PC-9 (cell line): ENCODE results near the gene FICD. TPM values are rescaled to one million over a fixed set of nuclear protein-coding genes. Genes with fewer than 3 reads are reported as not detected.
A peak's percentile ranks its signal among the peaks of the same experiment; 100 is the strongest.

ENCODE experiments used
- BruUV-seq: library from RNA; stranded (reverse); fragments of 400-500 nt; replicated peaks from 2 replicates; lab custom pipeline; 2021; lab: Mats Ljungman, UMichigan
- CTCF ChIA-PET: fragments of 300-600 bp; sonication (Branson Sonifier 250); formaldehyde crosslinking; loops from one replicate; lab custom pipeline; 2022; ENCODE audit warnings: antibody characterized with exemption; lab: Charles Lee
- POLR2A ChIA-PET: fragments of 300-600 bp; sonication (Branson Sonifier 250); formaldehyde crosslinking; loops from one replicate; lab custom pipeline; 2022; ENCODE audit warnings: antibody characterized with exemption; ENCODE audit not compliant: unreplicated experiment; lab: Charles Lee
- DNase-seq, 2 experiments: peaks; one replicate each; pipeline versions ENCODE4 v3.0.0 to v3.0.0-alpha.2; 2015 to 2022; ENCODE audit warnings: mixed read lengths in 1 of 2
- H2AFZ ChIP-seq: fragments of 200-600 bp; sonication (generic); 2 replicates; pipeline ENCODE4 v1.8.1; 2017; ENCODE audit warnings: antibody characterized with exemption
- H3F3A ChIP-seq: fragments of 200-600 bp; sonication (generic); 2 replicates; pipeline ENCODE4 v1.8.1; 2017; ENCODE audit warnings: antibody characterized with exemption, mild to moderate bottlenecking, low read depth; ENCODE audit not compliant: insufficient read depth
- H3K27ac ChIP-seq: fragments of 200-600 bp; sonication (generic); 2 replicates; pipeline ENCODE4 v1.6.1; 2016; ENCODE audit warnings: mixed run types
- H3K27me3 ChIP-seq: fragments of 200-600 bp; sonication (generic); 2 replicates; pipeline ENCODE4 v1.6.1; 2016; ENCODE audit warnings: low read depth, mixed run types; ENCODE audit not compliant: insufficient read depth
- H3K36me3 ChIP-seq: fragments of 200-600 bp; sonication (generic); 2 replicates; pipeline ENCODE4 v1.6.1; 2016; ENCODE audit warnings: low read depth, mixed run types
- H3K4me1 ChIP-seq: fragments of 200-600 bp; sonication (generic); replicated peaks from 2 replicates; pipeline ENCODE4 v1.6.1; 2016; ENCODE audit warnings: mixed run types; ENCODE audit not compliant: insufficient read depth
- H3K4me2 ChIP-seq: fragments of 200-600 bp; sonication (generic); 2 replicates; pipeline ENCODE4 v1.6.1; 2017; ENCODE audit warnings: mixed run types
- H3K4me3 ChIP-seq: fragments of 200-600 bp; sonication (generic); 2 replicates; pipeline ENCODE4 v1.6.1; 2016; ENCODE audit warnings: mixed run types
- H3K79me2 ChIP-seq: fragments of 200-600 bp; sonication (generic); 2 replicates; pipeline ENCODE4 v1.6.1; 2017; ENCODE audit warnings: low read depth, mixed run types
- H3K9me2 ChIP-seq: fragments of 200-600 bp; sonication (generic); 2 replicates; pipeline ENCODE4 v1.8.1; 2017; ENCODE audit warnings: mild to moderate bottlenecking; ENCODE audit not compliant: insufficient read depth
- H3K9me3 ChIP-seq: fragments of 200-600 bp; sonication (generic); 2 replicates; pipeline ENCODE4 v1.8.1; 2016; ENCODE audit warnings: low read depth; ENCODE audit not compliant: insufficient read depth
- H4K20me1 ChIP-seq: fragments of 200-600 bp; sonication (generic); 2 replicates; pipeline ENCODE4 v1.8.1; 2017; ENCODE audit not compliant: insufficient read depth
- CTCF ChIP-seq: fragments of 200-600 bp; sonication (generic); conservative IDR thresholded peaks from 2 replicates; pipeline ENCODE4 v1.6.1; 2017; ENCODE audit warnings: mixed run types, antibody characterized with exemption, mild to moderate bottlenecking, moderate library complexity
- EZH2 ChIP-seq: fragments of 200-600 bp; sonication (generic); IDR thresholded peaks from 2 replicates; pipeline ENCODE4 v1.8.0; 2017; ENCODE audit warnings: antibody characterized with exemption, low read depth
- intact Hi-C: fragments of 100-400 bp; cut with micrococcal nuclease; formaldehyde crosslinking; loops from one replicate; pipeline ENCODE4 v1.10.0; 2022; ENCODE audit not compliant: unreplicated experiment
- total RNA-seq: library from RNA; stranded (reverse); gene quantifications from 2 replicates; pipeline ENCODE4 v1.2.3, GENCODE V29; 2021

The FICD gene
- total RNA-seq, 1 experiment from 2014 or later: 1.9 TPM

GRCh38 chr12:108564724-108565123, 49.6 kb downstream of the FICD start:
- no peaks in the 10 kb centered on the region for H3K9me3 ChIP-seq
- POLR2A ChIA-PET: interaction anchor here (0.6 kb wide), 1 partner anchor 131 kb away, joined by 5 read pairs; no protein-coding TSS in a partner anchor
- DNase-seq: no peak
- no peaks in the 10 kb centered on the region for H3K9me2 ChIP-seq
- CTCF ChIA-PET: interaction anchor here (0.6 to 0.7 kb wide), 2 partner anchors 166 to 651 kb away, joined by 3 read pairs; no protein-coding TSS in a partner anchor
- peaks cover 33% of the 10 kb centered on the region for H3K79me2 ChIP-seq
- H3K27me3 ChIP-seq: no peaks in the 10 kb centered on the region
- H4K20me1 ChIP-seq: peaks cover 5% of the 10 kb centered on the region
- no peak overlapping the region for H3K4me2 ChIP-seq
- peaks cover 31% of the 10 kb centered on the region for H3K36me3 ChIP-seq
- BruUV-seq: no TSS peak
- H3K4me3 ChIP-seq: no peak overlapping the region
- peaks cover 28% of the 10 kb centered on the region for H3F3A ChIP-seq
- no peak for TF ChIP-seq EZH2
- TF ChIP-seq CTCF: no peak
- intact Hi-C loops: loop anchor here (10.0 kb wide), 1 partner anchor 100 kb away; no protein-coding TSS in a partner anchor
- peaks cover 21% of the 10 kb centered on the region for H3K4me1 ChIP-seq
- no peak overlapping the region for H3K27ac ChIP-seq
- H2AFZ ChIP-seq: no peak overlapping the region

GRCh38 chr12:108565146-108565545, 50.1 kb downstream of the FICD start:
- TF ChIP-seq EZH2 (no peak), CTCF (no peak)
- Histone ChIP-seq H3K27ac (no peak overlapping the region), H3K9me3 (no peaks in the 10 kb centered on the region), H3K79me2 (peaks cover 29% of the 10 kb centered on the region), H3K4me2 (no peak overlapping the region), H3K4me3 (no peak overlapping the region), H3K4me1 (peaks cover 18% of the 10 kb centered on the region), H3K9me2 (no peaks in the 10 kb centered on the region), H3K27me3 (no peaks in the 10 kb centered on the region), H4K20me1 (peaks cover 5% of the 10 kb centered on the region), H2AFZ (no peak overlapping the region), H3K36me3 (peaks cover 31% of the 10 kb centered on the region), H3F3A (peaks cover 28% of the 10 kb centered on the region)
- POLR2A ChIA-PET: interaction anchor here (0.6 kb wide), 1 partner anchor 130 kb away, joined by 5 read pairs; no protein-coding TSS in a partner anchor
- BruUV-seq: no TSS peak
- intact Hi-C loops: loop anchor here (10.0 kb wide), 1 partner anchor 100 kb away; no protein-coding TSS in a partner anchor
- CTCF ChIA-PET: interaction anchor here (0.7 kb wide), 1 partner anchor 165 kb away, joined by 3 read pairs; no protein-coding TSS in a partner anchor
- DNase-seq: no peak

GRCh38 chr12:108565976-108566375, 50.9 kb downstream of the FICD start:
- TF ChIP-seq CTCF (no peak), EZH2 (no peak)
- Histone ChIP-seq H3F3A (peaks cover 28% of the 10 kb centered on the region), H3K9me3 (no peaks in the 10 kb centered on the region), H2AFZ (no peak overlapping the region), H4K20me1 (peaks cover 5% of the 10 kb centered on the region), H3K36me3 (peaks cover 31% of the 10 kb centered on the region), H3K27ac (peak overlapping the region; percentile 39), H3K9me2 (no peaks in the 10 kb centered on the region), H3K4me2 (peak overlapping the region; percentile 1; the same call in 1 of the 2 replicates), H3K79me2 (peaks cover 21% of the 10 kb centered on the region), H3K4me3 (no peak overlapping the region), H3K4me1 (peaks cover 18% of the 10 kb centered on the region), H3K27me3 (no peaks in the 10 kb centered on the region)
- POLR2A ChIA-PET: interaction anchor here (0.6 kb wide), 2 partner anchors 62 to 68 kb away, joined by 3 to 23 read pairs; partner anchors contain the start of gene SELPLG
- no TSS peak for BruUV-seq
- peak; percentile 74 to 83 for DNase-seq
- CTCF ChIA-PET: interaction anchor here (0.5 kb wide), 1 partner anchor 68 kb away, joined by 5 read pairs; no protein-coding TSS in a partner anchor
- intact Hi-C loops: loop anchor here (10.0 kb wide), 1 partner anchor 99 kb away; no protein-coding TSS in a partner anchor
